ENCODE data around the gene LSM14B. TPM values are rescaled to one million over a fixed set of nuclear protein-coding genes. Genes with fewer than 3 reads are reported as not detected.

Gene LSM14B
- polyA plus RNA-seq, 1 donor, result 91.5 TPM

GRCh38 chr20:62132421-62132820 is 10.1 kb downstream of the LSM14B start:
- DNase-seq (ENCODE audit: low read depth), result no peak

- no peak for DNase-seq (ENCODE audit: low read depth)
Measured at GRCh38 chr20:62133051-62133845, 11.0 kb downstream of the LSM14B start.

- no peak for DNase-seq (ENCODE audit: low read depth)
Measured at GRCh38 chr20:62133864-62134263, 11.6 kb downstream of the LSM14B start.

GRCh38 chr20:62134735-62135231 is 12.5 kb downstream of the LSM14B start:
- no peak for DNase-seq (ENCODE audit: low read depth)

- DNase-seq (ENCODE audit: low read depth), result no peak
Measured at GRCh38 chr20:62135573-62136266, 13.4 kb downstream of the LSM14B start.

GRCh38 chr20:62136283-62137091 is 14.2 kb downstream of the LSM14B start:
- no peak for DNase-seq (ENCODE audit: low read depth)

- DNase-seq (ENCODE audit: low read depth), result no peak
Measured at GRCh38 chr20:62137092-62137384, 14.8 kb downstream of the LSM14B start.

- DNase-seq (ENCODE audit: low read depth), result no peak
Measured at GRCh38 chr20:62137478-62138203, 15.4 kb downstream of the LSM14B start.

GRCh38 chr20:62138204-62138543 is 15.9 kb downstream of the LSM14B start:
- DNase-seq (ENCODE audit: low read depth), result no peak

GRCh38 chr20:62138912-62139311 is 16.6 kb downstream of the LSM14B start:
- no peak for DNase-seq (ENCODE audit: low read depth)

- no peak for DNase-seq (ENCODE audit: low read depth)
Measured at GRCh38 chr20:62139636-62140035, 17.4 kb downstream of the LSM14B start.

- DNase-seq (ENCODE audit: low read depth), result no peak
Measured at GRCh38 chr20:62141043-62141396, 18.7 kb downstream of the LSM14B start.

- DNase-seq (ENCODE audit: low read depth), result no peak
Measured at GRCh38 chr20:62141397-62142251, 19.3 kb downstream of the LSM14B start.

- no peak for DNase-seq (ENCODE audit: low read depth)
Measured at GRCh38 chr20:62142252-62143080, 20.2 kb downstream of the LSM14B start.

GRCh38 chr20:62143081-62143956 is 21.0 kb downstream of the LSM14B start, which contains the start of the genes PSMA7 and SS18L1:
Gene PSMA7, minus strand, starts transcription at chr20:62143394. Its CDS starts 91 bp downstream, at chr20:62143303.
Gene SS18L1, plus strand, starts transcription at chr20:62143769. Its CDS starts 52 bp downstream, at chr20:62143821.
- peak; percentile 47 for DNase-seq (ENCODE audit: low read depth)

- DNase-seq (ENCODE audit: low read depth), result no peak
Measured at GRCh38 chr20:62143957-62144825, 21.9 kb downstream of the LSM14B start.

- DNase-seq (ENCODE audit: low read depth), result no peak
Measured at GRCh38 chr20:62145688-62146018, 23.4 kb downstream of the LSM14B start.

All from forelimb muscle (tissue), 1 donor.